Upper lobe of left lung (tissue), 4 donors: ENCODE measurements around the gene CCDC78.

Experiments used
- POLR2AphosphoS5 ChIP-seq, 2 donors: sonication (generic); formaldehyde crosslinking; IDR thresholded peaks; one replicate each; pipeline ENCODE4 v1.5.1; 2017; ENCODE audit warnings: antibody characterized with exemption in 2 of 2
- TF ChIP-seq, protein P1 (sequence below), 6 experiments: fragments of 450-650 bp in 4 of 6; fragments of 200-600 bp in 2 of 6; sonication (generic) in 2 of 6; IDR thresholded peaks; one replicate each; pipeline ENCODE4 v1.5.1; 2016 to 2019; ENCODE audit warnings: antibody characterized with exemption in 6 of 6

DNA sequence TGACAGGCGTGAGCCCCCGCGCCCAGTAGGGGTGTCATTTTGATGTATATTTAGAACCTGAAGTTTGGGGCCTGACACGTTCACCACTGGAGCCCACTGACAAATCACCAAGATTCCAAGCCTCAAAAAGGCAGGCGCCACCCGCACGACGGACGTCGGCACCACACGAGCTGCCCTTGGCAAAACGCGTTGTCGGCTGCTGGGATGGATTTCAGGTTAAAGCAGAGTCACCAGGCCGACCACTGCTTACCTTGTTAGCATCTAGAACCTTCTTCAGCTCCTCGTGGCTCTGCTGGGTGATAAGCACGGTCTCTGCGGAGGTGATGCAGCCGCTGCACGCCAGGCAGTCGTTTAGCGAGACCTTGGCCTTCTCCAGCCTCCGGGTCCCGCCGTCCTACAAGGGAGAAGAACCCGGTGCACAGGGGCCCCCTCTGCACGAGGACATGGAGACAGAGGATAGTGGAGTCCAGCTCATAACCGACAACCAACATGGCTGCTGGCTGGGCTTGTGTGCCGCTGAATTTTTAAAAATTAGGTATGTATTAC lies 10.8 kb upstream of the CCDC78 start:
- TF ChIP-seq, protein P1, sequence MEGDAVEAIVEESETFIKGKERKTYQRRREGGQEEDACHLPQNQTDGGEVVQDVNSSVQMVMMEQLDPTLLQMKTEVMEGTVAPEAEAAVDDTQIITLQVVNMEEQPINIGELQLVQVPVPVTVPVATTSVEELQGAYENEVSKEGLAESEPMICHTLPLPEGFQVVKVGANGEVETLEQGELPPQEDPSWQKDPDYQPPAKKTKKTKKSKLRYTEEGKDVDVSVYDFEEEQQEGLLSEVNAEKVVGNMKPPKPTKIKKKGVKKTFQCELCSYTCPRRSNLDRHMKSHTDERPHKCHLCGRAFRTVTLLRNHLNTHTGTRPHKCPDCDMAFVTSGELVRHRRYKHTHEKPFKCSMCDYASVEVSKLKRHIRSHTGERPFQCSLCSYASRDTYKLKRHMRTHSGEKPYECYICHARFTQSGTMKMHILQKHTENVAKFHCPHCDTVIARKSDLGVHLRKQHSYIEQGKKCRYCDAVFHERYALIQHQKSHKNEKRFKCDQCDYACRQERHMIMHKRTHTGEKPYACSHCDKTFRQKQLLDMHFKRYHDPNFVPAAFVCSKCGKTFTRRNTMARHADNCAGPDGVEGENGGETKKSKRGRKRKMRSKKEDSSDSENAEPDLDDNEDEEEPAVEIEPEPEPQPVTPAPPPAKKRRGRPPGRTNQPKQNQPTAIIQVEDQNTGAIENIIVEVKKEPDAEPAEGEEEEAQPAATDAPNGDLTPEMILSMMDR (IDR thresholded peaks at IDR 0.05): no peak
- TF ChIP-seq POLR2AphosphoS5 (IDR thresholded peaks at IDR 0.05): no peak
